Fibroblast of upper back skin (primary cell): ENCODE measurements around the gene TSEN15.
"Not testable (repeated sequence)": the region's sequence is repeated elsewhere in the genome, so short reads cannot be mapped to it uniquely, and the experiment has no call there.

Source experiments
- DNase-seq: peaks from one replicate; pipeline ENCODE4 v3.0.0-alpha.2; 2013

TSEN15 gene

GRCh38 chr1:184031409-184032107, 20.0 kb upstream of the TSEN15 start:
- no peak for DNase-seq

DNA sequence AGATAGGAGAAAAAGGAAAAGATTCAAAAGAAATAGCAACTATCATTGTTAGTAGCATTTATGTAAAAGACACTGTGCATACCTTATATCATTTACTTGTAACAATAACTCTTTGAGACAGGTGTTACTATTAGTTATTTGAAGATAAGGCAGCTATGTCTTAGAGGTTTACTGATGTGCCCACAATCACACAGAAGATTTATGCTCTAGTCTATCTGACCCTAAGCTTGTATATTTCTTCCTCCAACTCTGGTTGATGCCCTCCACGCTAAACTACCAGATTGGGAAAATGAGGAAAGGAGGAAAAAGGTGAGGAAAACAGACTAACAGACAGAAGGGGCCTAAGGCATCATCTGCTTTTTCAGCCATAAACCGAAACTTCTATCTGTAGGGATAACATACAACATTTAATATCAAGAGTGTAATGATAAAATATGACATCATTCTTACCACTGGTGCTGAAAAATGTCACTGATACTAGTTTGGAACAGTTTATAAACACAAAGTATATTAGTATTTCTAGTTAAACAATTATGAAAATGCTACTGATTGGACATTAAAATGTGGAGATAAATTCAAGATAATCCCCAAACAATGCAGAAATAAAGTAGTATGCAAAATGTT, 19.1 kb upstream of the TSEN15 start:
- DNase-seq, result no peak

GRCh38 chr1:184032930-184033418, 18.6 kb upstream of the TSEN15 start:
- no peak for DNase-seq

DNA sequence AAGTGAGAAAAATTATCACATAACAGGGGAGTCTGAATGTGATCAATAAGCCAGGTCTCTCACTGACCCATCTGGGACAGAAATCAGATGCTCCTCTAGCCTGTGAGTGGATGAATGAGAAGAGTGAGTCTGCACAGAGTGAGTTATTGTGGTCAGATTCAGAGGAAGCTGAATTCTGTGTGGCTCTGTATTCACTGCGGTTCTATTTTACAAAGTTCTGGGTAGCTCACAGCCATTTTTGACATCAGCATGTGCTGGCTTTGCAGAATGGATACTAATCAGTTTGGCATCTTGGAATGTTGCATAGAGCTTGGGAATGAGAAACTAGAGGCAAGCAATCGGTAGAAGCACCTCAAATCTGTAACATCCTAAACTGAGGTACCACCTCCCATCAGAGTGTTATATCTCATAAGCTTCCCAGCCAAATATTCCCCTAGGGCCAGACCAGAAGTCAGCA, 17.8 kb upstream of the TSEN15 start:
- peak; percentile 69 for DNase-seq

GRCh38 chr1:184034761-184035379, 16.7 kb upstream of the TSEN15 start:
- DNase-seq, result no peak

GRCh38 chr1:184035719-184036516, 15.6 kb upstream of the TSEN15 start:
- DNase-seq, result no peak

DNA sequence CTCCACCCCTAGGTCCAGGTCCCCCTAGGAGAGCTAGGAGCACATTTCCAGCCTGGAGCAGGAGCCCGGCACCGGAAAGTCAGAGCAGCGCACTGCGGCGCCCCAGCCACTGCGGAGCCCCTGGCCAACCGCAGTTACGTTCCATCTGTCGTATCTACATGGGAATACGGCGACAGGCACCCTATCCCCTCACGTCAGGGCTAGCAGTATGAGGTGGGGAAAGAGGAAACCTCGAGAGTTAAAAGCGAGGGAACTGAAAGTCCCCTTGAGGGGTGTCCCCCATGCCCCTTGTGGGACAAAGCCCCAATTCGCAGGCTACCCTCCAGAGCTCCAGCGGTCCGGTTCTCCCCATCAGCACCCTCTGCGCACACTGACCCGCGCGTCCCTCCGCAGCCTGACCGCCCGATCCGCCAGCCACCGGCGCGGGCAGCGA, 15.0 kb upstream of the TSEN15 start:
- peak; percentile 13 for DNase-seq

DNA sequence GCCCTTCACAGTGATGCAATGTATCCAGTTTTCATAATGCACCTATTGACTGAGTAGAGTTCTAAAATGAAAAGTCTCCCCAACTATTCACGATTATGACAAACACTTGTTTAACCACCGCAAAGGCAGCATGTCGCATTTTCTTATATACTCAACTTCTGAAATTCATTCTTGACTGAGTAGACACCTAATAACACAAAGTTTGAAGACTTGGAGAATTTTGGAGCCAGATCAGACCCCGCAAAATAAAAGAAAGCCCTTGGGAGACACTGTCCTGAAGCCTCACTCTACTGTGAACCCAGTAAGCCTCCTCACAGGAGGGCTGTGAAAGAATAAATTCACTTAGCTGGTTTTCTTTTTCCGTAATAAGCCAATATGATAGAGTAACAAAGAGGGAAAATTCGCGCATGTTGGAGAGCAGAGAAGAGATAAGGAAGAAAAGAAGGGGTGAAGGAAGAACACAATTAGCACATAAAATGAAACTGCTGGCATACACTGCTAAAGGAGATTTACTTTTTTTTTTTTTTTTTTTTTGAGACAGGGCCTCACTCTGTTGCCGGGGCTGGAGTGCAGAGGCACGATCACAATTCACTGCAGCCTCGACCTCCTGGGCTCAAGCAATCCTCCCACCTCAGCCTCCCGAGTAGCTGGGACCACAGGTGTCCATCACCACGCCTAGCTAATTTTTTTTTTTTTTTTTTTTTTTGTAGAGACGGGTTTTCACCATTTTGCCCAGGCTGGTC, 13.5 kb upstream of the TSEN15 start:
- DNase-seq, result no peak

DNA sequence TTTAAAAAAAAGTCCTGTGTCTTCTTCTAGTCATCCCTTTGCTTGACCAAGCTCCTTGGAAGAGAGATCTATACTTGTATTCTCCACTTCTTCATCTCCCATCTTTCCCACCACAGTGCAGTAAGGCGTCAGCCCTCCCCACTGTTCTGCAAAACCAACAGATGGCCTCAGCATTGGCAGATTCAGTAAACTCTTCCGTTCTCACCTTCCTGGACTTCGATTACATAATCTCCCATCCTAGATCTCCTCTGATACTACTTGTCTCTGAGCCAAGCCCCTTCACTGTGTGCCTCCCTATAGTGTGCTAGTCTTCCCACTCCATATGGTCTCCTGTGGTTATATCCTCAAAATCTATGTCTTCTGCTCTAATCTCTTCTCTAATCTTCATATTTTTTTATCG, 12.4 kb upstream of the TSEN15 start:
- DNase-seq, result no peak

DNA sequence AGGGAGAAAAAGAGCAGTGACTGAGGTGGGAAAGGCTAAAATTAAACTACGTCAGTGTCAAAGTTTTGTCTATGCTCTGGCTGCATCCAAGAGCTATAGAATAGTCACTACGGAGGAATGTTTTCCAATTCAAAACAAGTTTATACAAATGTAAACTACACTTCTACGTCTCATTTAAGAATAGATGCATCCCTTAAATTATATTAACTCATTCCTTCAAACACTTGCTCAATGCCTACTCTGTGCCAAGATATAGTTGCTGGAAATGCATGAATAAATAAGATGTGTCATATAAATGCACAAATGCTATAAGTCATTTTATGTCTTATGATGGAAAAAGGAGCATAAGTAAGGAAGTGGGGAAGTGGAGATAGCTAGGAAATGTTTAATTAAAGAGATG, 9.8 kb upstream of the TSEN15 start:
- DNase-seq, result no peak

- DNase-seq, result not testable (repeated sequence)
Observed at GRCh38 chr1:184043315-184043714, 8.2 kb upstream of the TSEN15 start.

DNA sequence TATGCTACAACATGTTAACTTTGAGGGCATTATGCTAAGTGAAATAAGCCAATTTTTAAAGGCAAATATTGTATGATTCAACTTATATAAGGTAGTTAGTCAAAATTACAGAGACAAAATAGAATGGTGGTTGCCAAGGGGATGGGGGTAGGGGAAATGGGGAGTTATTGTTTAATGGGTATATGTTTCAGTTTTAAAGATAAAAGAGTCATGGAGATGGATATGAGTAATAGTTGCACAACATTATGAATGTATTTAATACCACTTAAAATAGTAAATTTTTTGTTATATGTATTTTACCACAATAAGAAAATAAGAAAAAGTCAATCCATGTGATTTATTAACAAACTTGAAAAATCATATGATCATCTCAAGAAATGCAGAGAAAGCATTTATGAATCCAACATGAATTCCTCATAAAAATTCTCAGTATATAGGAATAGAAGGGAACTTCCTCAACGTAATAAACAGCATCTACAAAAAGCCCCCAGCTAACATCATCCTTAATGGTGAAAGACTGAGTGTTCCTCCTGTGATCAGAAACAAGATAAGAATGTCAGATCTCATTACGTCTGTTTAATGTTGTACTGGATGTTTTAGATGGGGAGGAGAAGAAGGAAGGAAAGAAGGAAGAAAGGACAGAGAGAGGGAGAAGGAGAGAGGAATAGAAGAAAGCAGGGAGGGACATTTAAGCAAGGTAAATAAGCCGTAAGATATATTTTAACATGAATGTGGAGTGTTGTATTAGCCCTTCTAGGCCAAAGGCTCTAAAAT, 6.7 kb upstream of the TSEN15 start:
- DNase-seq, result no peak

GRCh38 chr1:184047541-184047940, 4.0 kb upstream of the TSEN15 start:
- not testable (repeated sequence) for DNase-seq

DNA sequence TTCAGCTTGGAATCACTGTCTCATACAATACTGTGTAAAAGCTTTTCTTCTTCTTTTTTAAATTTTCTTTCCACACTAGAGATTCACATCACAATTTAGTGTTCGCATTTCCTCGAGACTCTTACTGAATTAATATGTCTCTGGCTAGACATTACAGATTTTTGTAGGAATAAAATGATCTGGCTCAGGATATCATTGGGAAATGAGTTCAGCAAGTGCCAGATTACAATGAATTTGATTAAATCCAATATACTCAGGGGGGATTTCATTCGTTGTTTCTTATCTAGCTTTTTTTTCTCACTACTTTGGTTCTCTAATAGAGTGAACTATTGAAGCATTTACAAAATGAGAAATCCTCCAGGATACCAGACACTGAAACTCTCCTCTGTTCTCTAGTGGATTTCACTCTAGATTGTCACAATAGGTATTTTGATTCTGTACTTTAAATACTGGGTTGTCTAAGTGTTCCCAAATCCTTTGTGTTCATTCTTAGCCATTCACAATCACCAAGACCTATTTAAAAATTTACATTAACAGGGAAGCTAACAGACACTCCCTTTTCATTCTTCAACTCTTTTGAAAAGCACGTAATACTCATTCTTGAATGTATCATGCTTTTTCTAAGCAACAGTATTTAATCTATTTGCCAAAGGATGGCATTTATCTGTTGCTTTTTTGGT, 2.8 kb upstream of the TSEN15 start:
- no peak for DNase-seq

DNA sequence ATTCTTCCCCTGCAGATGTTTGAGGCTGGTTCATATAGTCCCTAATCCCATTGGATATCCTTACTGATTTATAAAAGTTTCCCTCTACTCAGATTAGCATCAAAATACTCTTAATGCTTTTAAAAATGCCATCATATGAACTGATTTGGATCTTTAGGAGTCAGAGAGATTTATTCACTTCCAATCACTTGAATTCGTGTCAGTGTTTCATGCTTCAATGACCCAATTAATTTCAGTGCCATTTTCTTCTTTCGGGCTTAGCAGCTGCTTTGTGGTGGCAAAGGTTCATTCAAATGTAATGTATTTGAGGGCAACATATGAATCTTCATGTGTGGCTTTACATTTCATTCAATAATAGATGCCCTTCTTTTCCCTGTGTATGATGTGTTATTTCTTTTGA, 2.2 kb upstream of the TSEN15 start:
- no peak for DNase-seq

GRCh38 chr1:184049836-184050468, 1.6 kb upstream of the TSEN15 start:
- DNase-seq, result no peak

GRCh38 chr1:184050636-184051035, 894 bp upstream of the TSEN15 start:
- DNase-seq, result peak; percentile 62

- DNase-seq, result no peak
Observed at GRCh38 chr1:184051138-184051484, 419 bp upstream of the TSEN15 start.

- DNase-seq, result no peak
Observed at GRCh38 chr1:184052194-184052559, 647 bp downstream of the TSEN15 start.

DNA sequence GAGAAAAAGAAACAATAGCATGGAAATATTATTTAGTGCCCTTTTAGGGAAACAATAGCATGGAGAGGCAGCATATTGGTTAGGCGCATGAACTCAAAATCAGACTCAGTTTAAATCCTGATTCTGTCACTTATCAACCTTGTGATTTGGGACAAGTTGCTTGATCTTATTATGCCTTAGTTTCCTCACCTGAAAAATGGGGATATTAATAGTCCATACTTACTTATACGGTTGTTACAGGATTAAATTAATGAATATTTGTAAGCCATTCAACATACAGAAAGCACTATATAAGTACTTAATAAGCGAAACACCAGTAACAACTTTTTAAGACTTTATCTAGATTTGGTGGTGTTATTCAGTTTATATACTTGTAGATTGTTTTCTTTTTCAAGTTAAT, 1.2 kb downstream of the TSEN15 start:
- DNase-seq, result no peak

DNA sequence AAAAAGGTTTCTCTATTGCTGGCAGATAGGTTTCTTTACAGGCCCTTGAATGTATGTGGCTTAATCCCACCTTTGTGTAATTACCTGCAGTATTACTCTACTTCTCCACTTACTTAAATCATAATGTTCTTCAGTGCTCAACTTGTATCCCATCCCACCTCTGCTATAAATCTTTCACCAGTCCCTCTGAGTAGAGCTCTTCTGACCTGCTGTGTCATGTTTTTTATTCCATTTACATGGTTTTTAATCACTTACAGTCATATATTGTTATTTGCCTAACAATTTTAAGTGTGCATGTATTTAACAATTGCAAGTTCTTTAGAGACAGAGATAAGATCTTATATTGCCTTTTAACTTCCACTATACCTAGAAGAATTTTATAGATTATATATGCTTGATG, 2.4 kb downstream of the TSEN15 start:
- DNase-seq, result no peak
